AG04449 (cell line): Measurements from ENCODE around the gene PRR23E.

ENCODE experiments used
- CTCF ChIA-PET: fragments of 350-600 bp; formaldehyde crosslinking; extraction: SDS; loops from one replicate; lab custom pipeline; 2021; ENCODE audit warnings: antibody characterized with exemption; lab: Yijun Ruan, JAX
- POLR2A ChIA-PET: fragments of 400-600, 350-600 bp; formaldehyde crosslinking; extraction: SDS; loops from one replicate; lab custom pipeline; 2020; ENCODE audit warnings: antibody characterized with exemption, inconsistent platforms; lab: Yijun Ruan, JAX
- DNase-seq: peaks from one replicate; pipeline ENCODE4 v3.0.0-alpha.2; 2010; ENCODE audit warnings: low read depth, low spot score
- H3K4me3 ChIP-seq: 2 replicates; pipeline ENCODE4 v1.5.1; 2011; ENCODE audit warnings: low read depth, mild to moderate bottlenecking, control low read depth, low read length
- TF ChIP-seq, protein P1 (sequence below): IDR thresholded peaks from one replicate; pipeline ENCODE4 v1.5.1; 2011; ENCODE audit warnings: mild to moderate bottlenecking, moderate library complexity, low read length, control low read depth, inconsistent platforms; ENCODE audit not compliant: insufficient read depth; ENCODE audit errors: missing control alignments

PRR23E gene

DNA sequence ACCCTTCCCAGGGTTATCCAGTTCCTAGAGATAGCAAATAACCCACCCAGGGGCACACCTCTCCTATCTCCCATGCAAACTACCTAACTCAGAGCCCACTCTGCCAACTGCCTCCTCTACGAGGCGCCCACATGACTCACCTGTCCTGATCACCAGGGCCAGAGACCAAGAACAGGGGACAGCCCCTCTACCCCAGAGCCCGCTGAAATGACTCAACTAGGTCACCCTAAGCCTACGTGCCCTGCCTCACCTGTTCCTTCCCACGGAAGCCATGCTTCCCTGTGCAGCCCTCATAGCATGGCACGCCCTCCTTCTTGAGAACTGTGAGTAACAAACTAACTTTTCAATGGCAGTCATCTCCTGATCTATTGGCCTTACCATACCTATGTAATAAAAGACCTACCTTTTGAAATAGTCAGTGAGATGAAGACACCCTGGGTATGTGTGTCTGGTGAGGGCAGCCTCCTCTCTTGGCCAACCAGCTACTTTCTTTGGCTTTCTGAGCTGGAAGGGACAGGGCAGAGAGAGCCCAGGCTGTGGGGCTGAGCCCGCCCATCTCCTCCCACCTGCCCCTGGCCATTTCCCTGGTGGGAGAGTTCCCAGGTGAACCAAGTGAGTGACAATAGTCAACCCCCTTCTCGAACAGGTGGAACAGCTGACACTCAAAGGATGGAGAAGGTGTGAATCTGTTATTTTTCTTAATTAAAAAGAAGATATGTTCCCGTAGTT lies 25.5 kb upstream of the PRR23E start:
- POLR2A ChIA-PET: no interaction called here
- DNase-seq: no peak
- CTCF ChIA-PET: no interaction called here
- TF ChIP-seq, protein P1, sequence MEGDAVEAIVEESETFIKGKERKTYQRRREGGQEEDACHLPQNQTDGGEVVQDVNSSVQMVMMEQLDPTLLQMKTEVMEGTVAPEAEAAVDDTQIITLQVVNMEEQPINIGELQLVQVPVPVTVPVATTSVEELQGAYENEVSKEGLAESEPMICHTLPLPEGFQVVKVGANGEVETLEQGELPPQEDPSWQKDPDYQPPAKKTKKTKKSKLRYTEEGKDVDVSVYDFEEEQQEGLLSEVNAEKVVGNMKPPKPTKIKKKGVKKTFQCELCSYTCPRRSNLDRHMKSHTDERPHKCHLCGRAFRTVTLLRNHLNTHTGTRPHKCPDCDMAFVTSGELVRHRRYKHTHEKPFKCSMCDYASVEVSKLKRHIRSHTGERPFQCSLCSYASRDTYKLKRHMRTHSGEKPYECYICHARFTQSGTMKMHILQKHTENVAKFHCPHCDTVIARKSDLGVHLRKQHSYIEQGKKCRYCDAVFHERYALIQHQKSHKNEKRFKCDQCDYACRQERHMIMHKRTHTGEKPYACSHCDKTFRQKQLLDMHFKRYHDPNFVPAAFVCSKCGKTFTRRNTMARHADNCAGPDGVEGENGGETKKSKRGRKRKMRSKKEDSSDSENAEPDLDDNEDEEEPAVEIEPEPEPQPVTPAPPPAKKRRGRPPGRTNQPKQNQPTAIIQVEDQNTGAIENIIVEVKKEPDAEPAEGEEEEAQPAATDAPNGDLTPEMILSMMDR: no peak
- no peak overlapping the region for H3K4me3 ChIP-seq

DNA sequence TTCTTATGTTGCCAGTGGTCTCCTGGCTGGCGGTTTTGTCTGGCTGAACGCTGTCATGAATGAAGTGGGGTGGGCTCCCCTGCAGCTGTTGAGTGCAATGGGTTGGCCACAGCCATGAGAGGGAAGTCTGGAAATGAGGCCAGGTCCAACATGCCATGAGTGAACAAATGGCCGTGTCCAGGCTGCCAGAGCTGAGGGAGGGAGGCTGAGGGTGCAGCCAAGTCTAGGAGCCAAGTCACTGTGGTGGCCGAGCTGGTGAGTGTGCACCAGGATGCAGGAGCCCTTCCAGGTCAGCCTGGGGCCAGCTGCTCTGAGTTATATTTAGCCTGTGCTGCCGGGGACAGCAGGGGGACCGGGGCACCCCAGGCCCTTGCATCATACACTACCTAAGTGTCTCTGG lies 24.7 kb upstream of the PRR23E start:
- H3K4me3 ChIP-seq: no peak overlapping the region
- POLR2A ChIA-PET: no interaction called here
- DNase-seq: no peak
- TF ChIP-seq, protein P1: no peak
- CTCF ChIA-PET: interaction anchor here (0.7 kb wide), 1 partner anchor 489 kb away, joined by 3 read pairs; no protein-coding TSS in a partner anchor

DNA sequence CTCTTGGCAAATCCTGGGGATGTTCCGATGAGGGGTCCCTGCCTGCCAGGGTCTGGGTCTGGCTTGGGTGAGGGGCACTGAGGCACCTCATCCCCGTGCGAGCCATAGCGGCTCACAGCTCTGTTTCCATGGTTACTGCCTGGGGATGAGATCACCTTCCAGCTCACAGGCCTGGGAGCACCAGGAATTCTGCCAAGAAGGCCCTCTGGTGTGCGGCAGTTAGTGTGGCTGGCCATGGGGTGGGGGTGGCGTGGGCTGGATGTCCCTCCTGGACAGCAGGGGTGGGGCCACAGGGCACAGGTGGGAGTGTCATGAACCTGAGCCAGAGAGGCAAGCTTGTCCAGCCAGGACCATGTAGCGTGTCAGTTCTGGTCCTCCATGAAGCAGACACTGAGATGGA lies 22.1 kb upstream of the PRR23E start:
- CTCF ChIA-PET: no interaction called here
- POLR2A ChIA-PET: no interaction called here
- DNase-seq: no peak
- TF ChIP-seq, protein P1: no peak
- H3K4me3 ChIP-seq: no peak overlapping the region

GRCh38 chr3:127171320-127171719 lies 21.6 kb upstream of the PRR23E start:
- POLR2A ChIA-PET: no interaction called here
- no peak for DNase-seq
- TF ChIP-seq, protein P1: no peak
- no peak overlapping the region for H3K4me3 ChIP-seq
- CTCF ChIA-PET: interaction anchor here (0.7 kb wide), 1 partner anchor 419 kb away, joined by 3 read pairs; no protein-coding TSS in a partner anchor

GRCh38 chr3:127171721-127172120 lies 21.2 kb upstream of the PRR23E start:
- POLR2A ChIA-PET: no interaction called here
- DNase-seq: no peak
- CTCF ChIA-PET: interaction anchor here (0.7 kb wide), 1 partner anchor 419 kb away, joined by 3 read pairs; no protein-coding TSS in a partner anchor
- TF ChIP-seq, protein P1: no peak
- no peak overlapping the region for H3K4me3 ChIP-seq

DNA sequence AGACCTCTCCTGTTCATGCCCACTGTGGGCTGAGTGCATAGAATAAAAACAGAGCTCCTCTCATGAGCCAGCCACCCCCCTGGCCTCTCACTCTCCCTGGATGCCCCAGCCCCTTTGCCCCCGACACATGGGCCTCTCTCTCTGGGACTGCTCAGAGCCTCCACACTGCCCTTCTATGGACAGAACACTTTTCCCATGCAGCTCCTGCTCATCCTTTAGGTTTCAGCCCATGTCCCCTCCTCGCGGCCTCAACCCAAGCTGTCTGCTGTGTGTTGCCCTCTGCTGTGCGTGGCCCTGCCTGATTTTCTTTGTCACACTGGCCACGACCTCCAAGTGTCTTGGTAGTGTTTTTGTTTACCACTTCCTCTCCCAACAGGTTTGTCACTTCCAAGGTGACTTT lies 20.7 kb upstream of the PRR23E start:
- POLR2A ChIA-PET: no interaction called here
- TF ChIP-seq, protein P1: no peak

More for the DNA sequence above, 20.7 kb upstream of the PRR23E start:
- no peak for DNase-seq
- CTCF ChIA-PET: no interaction called here
- H3K4me3 ChIP-seq: no peak overlapping the region
